Thoracic aorta (tissue), 2 donors: ENCODE measurements around the gene RIPPLY1. TPM values are rescaled to one million over a fixed set of nuclear protein-coding genes. Genes with fewer than 3 reads are reported as not detected.

Source experiments
- ATAC-seq: fragments of 150-250 bp; one replicate; pipeline ENCODE4 v1.8.0; 2017; ENCODE audit warnings: low read depth; ENCODE audit not compliant: insufficient number of reproducible peaks, low FRiP score
- DNase-seq: peaks from one replicate; pipeline ENCODE4 v3.0.0-alpha.2; 2020; ENCODE audit warnings: low spot score
- H3K27ac ChIP-seq, 2 donors: fragments of 200-600 bp; sonication (generic); 1 replicate in 1 of 2; 2 replicates in 1 of 2; pipeline ENCODE4 v1.5.1; 2016; ENCODE audit warnings: mild to moderate bottlenecking in 2 of 2, moderate library complexity in 2 of 2
- H3K27me3 ChIP-seq: fragments of 200-600 bp; sonication (generic); replicated peaks from 2 replicates; pipeline ENCODE4 v1.6.0; 2016; ENCODE audit warnings: mild to moderate bottlenecking; ENCODE audit not compliant: insufficient read depth
- H3K36me3 ChIP-seq: fragments of 200-600 bp; sonication (generic); one replicate; pipeline ENCODE4 v1.5.1; 2016
- H3K4me1 ChIP-seq, 2 donors: fragments of 200-600 bp; sonication (generic); 1 replicate in 1 of 2; 2 replicates in 1 of 2; pipeline versions ENCODE4 v1.5.1 to v1.6.0; 2016; ENCODE audit warnings: low read depth in 2 of 2, mild to moderate bottlenecking in 1 of 2; ENCODE audit not compliant: control insufficient read depth in 1 of 2
- H3K4me3 ChIP-seq: fragments of 200-600 bp; sonication (generic); 2 replicates; pipeline ENCODE4 v1.5.1; 2016; ENCODE audit warnings: mild to moderate bottlenecking
- H3K9me3 ChIP-seq: fragments of 200-600 bp; sonication (generic); 2 replicates; pipeline ENCODE4 v1.5.1; 2016
- total RNA-seq, 2 donors: library from RNA; depleted of rRNA; stranded (reverse); fragments of >200 nt; gene quantifications; one replicate each; pipeline versions ENCODE4 v1.1.0 to v1.2.3, GENCODE V29; 2016
- TF ChIP-seq, protein P1 (sequence below): fragments of 200-600 bp; sonication (generic); IDR thresholded peaks from one replicate; pipeline ENCODE4 v1.5.1; 2019; ENCODE audit warnings: antibody characterized with exemption

The RIPPLY1 gene
- total RNA-seq, 2 donors from 2014 or later: not detected

DNA sequence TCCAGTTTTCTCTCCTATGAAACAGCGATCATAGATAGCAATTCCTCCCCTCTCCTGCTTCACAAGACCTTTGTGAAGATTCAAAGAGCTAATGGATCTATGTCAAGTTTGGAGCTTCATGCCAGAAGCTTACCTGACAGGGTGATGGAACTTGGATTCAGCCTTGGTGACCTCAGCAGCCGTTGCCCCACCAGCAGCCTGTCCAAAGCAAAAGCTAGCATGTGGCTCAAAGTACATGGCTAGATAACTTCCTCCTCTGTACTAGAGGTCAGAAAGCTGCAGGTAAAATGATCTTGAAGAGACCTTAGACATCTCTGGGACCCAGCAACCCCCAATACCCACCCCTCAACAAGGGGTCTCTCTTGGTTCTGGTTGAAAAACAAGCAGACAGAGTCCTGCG is 1.8 kb downstream of the RIPPLY1 start:
- Histone ChIP-seq H3K27ac (no peak overlapping the region), H3K36me3 (no peaks in the 10 kb centered on the region), H3K9me3 (no peaks in the 10 kb centered on the region), H3K27me3 (no peaks in the 10 kb centered on the region), H3K4me1 (no peaks in the 10 kb centered on the region), H3K4me3 (no peak overlapping the region)
- DNase-seq (no peak), ATAC-seq (no peak)
- TF ChIP-seq, protein P1, sequence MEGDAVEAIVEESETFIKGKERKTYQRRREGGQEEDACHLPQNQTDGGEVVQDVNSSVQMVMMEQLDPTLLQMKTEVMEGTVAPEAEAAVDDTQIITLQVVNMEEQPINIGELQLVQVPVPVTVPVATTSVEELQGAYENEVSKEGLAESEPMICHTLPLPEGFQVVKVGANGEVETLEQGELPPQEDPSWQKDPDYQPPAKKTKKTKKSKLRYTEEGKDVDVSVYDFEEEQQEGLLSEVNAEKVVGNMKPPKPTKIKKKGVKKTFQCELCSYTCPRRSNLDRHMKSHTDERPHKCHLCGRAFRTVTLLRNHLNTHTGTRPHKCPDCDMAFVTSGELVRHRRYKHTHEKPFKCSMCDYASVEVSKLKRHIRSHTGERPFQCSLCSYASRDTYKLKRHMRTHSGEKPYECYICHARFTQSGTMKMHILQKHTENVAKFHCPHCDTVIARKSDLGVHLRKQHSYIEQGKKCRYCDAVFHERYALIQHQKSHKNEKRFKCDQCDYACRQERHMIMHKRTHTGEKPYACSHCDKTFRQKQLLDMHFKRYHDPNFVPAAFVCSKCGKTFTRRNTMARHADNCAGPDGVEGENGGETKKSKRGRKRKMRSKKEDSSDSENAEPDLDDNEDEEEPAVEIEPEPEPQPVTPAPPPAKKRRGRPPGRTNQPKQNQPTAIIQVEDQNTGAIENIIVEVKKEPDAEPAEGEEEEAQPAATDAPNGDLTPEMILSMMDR: no peak

DNA sequence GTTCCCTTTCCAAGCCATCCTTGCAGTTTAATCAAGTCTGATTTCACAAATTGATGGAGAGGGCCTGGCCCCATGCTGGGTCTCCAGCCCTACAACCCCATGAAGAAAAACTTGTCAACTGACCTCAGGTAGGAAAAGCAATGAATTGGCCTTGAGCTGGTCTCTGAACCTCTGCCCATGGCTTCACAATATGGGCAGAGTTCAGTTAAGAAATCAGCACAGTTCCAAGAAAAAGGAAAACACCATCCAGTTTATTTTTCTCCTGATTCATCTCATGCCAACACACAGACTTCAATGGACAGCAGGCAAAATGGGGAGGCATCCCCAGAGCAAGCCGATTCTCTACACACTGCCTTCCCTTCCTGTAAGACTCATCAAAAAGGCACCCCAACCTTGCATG is 3.3 kb downstream of the RIPPLY1 start:
- no peaks in the 10 kb centered on the region for H3K36me3 ChIP-seq
- H3K4me1 ChIP-seq: no peaks in the 10 kb centered on the region
- no peak overlapping the region for H3K27ac ChIP-seq
- H3K9me3 ChIP-seq: no peaks in the 10 kb centered on the region
- DNase-seq: no peak
- TF ChIP-seq, protein P1: no peak
- H3K27me3 ChIP-seq: no peaks in the 10 kb centered on the region
- ATAC-seq: no peak
- H3K4me3 ChIP-seq: no peak overlapping the region

DNA sequence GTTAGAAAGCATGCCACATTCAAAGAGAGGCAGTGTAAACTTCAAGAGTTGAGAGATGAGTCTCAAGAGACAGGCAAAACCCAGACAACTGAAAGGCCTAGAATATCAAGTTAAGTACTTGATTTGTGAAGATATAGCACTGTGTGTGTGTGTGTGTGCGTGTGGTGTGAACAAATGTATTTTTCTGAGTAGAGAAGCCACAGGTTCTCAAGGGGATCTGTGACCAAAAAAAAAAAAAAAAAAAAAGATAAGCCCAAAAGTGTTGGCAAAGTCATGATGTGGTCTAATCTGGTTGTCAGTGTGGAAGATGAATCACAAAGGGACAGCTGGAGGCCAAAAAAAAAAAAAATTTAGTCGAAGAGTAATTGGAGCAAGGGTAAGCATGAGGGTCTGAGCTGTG is 3.9 kb downstream of the RIPPLY1 start:
- no peak for DNase-seq
- TF ChIP-seq, protein P1: no peak

DNA sequence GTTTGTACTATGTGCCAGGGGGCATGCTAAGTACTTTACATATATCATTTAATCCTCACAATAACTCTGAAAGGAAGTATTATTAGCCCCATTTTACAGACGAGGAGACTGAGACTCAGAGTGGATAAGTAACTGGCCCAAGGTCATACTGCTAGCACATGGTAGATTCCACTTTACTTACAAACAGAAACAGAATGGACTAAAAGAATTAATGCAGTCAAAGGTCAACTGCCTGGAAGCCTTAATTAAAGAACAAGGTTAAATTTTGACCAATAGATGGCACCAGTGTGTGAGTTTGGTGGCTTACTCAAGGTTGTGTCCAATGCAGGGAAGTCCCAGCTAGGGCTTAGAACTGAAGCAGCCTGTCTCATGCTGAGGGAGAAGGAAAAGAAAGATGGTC is 4.7 kb downstream of the RIPPLY1 start:
- no peak for DNase-seq

More for the DNA sequence above, 3.9 kb downstream of the RIPPLY1 start:
- Histone ChIP-seq H3K36me3 (no peaks in the 10 kb centered on the region), H3K4me1 (no peaks in the 10 kb centered on the region), H3K27me3 (no peaks in the 10 kb centered on the region), H3K9me3 (no peaks in the 10 kb centered on the region), H3K27ac (no peak overlapping the region), H3K4me3 (no peak overlapping the region)
- no peak for ATAC-seq

DNA sequence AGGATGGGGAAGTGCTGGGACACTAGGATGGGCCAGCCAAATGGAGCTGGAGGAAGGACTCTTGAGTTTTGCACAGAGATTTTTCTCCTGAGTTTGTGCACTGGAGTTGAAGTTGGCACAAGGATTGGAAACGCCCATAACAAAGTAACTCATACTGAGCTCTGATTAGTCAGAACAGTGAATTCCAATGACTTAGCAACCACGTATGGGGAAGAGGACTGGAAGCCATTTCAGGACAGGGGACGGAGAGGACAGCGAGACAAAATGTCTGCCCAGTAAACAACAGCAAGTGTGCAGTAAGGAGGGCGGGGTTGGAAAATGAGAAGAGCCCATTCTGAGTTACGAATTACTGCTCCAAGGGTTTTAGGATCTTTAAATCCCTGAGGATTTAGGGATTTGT is 5.9 kb downstream of the RIPPLY1 start:
- DNase-seq (no peak), ATAC-seq (no peak)
- Histone ChIP-seq H3K36me3 (no peaks in the 10 kb centered on the region), H3K4me3 (no peak overlapping the region), H3K27me3 (no peaks in the 10 kb centered on the region), H3K9me3 (no peaks in the 10 kb centered on the region), H3K4me1 (no peaks in the 10 kb centered on the region), H3K27ac (no peak overlapping the region)
- TF ChIP-seq, protein P1: no peak

More for the DNA sequence above, 4.7 kb downstream of the RIPPLY1 start:
- TF ChIP-seq, protein P1: no peak
- Histone ChIP-seq H3K4me1 (no peaks in the 10 kb centered on the region), H3K27ac (no peak overlapping the region), H3K9me3 (no peaks in the 10 kb centered on the region), H3K27me3 (no peaks in the 10 kb centered on the region), H3K4me3 (no peak overlapping the region), H3K36me3 (no peaks in the 10 kb centered on the region)
- ATAC-seq: no peak
